Stimulated activated CD4-positive, alpha-beta T cell treated with anti-CD3 and anti-CD28 coated beads, TNF-alpha, amount 100 ng/mL, for 48 hours (primary cell): ENCODE measurements around the gene ARHGEF17.
A peak's percentile ranks its signal among the peaks of the same experiment; 100 is the strongest.

Experiments
- DNase-seq, 3 donors: peaks; one replicate each; pipeline ENCODE4 v3.0.0-alpha.2; 2020; ENCODE audit warnings: low read depth in 3 of 3

ARHGEF17 gene

GRCh38 chr11:73333173-73333572 is 25.1 kb downstream of the ARHGEF17 start:
- no peak for DNase-seq

DNA sequence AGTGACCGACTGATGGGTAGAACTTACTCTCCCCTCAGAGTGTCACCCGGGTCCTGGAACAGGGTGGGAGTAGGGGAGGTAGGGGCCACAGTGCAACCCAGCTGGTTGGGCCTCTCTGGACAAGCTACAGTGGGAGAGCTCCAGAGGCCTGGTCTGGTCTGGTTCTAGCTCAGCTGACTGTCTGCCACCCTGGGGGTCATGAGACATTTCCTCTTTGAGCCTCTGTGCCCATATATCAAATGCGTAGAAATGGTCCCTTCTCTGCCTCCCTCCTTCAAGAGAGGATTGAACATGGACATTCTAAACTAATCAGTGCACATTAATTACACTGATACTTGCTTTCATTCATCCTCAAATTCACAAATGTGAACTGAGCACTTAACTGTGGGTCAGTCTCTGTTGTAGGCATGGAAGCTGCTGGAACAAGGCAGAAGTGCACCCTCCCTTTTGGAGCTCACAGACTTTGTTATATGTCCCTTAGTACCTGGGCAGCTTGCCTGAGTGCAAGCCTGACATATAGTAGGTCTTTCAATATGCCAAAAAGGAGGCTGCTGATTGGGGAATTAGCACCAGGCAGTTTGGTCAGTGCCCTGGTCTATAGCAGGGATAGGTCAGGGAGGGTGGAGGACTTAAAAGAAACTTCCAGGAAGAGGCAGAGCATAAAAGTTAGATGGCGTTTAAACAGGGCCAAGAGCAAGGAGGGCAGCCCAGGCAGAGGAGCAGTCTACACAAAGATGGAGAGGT is 25.7 kb downstream of the ARHGEF17 start:
- no peak for DNase-seq

GRCh38 chr11:73334384-73335203 is 26.5 kb downstream of the ARHGEF17 start:
- no peak for DNase-seq

GRCh38 chr11:73335204-73335923 is 27.3 kb downstream of the ARHGEF17 start:
- DNase-seq = peak; percentile 55 to 67 (median 55)

DNA sequence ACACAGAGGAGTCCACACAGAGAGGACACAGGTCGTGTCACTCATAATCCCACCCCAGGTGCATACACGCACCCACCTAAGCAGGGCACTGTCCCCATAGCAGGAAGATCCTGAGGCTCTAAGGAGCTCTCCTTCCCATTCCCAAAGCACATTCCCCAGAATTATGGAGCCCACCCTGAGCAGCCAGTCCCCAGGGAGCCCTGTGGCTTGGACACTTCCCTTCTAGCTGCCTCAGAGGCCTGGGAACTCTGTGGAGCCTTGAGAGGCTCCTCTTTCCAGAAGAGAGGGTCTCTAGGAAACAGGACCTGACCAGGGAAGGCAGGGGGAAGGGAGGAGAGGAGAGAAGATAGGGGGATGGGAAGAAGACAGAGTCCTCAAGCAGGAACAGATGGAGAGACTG is 29.8 kb downstream of the ARHGEF17 start:
- DNase-seq = no peak

- DNase-seq = no peak
Measured at GRCh38 chr11:73338279-73338678, 30.2 kb downstream of the ARHGEF17 start.

DNA sequence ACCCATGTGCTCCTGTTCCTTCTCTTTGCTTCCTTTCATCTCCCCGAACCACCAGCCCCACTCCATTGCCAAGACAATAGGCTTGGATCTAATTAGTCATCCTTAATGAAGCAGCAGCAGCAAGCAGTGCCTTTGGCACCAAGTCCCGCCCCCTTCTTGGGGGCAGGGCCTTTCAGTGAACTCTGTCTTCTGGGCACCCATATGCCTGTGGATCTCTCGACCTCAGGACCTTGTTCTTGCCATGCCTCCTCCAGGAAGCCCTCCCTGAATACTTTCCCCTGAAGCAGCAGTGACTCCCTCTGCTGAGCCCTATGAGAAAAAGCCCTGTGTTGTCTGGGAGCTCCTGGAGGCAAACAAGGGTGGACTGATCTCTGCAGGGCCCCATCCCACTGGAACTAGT is 32.1 kb downstream of the ARHGEF17 start:
- no peak for DNase-seq

- DNase-seq = no peak
Measured at GRCh38 chr11:73342633-73343032, 34.6 kb downstream of the ARHGEF17 start.

DNA sequence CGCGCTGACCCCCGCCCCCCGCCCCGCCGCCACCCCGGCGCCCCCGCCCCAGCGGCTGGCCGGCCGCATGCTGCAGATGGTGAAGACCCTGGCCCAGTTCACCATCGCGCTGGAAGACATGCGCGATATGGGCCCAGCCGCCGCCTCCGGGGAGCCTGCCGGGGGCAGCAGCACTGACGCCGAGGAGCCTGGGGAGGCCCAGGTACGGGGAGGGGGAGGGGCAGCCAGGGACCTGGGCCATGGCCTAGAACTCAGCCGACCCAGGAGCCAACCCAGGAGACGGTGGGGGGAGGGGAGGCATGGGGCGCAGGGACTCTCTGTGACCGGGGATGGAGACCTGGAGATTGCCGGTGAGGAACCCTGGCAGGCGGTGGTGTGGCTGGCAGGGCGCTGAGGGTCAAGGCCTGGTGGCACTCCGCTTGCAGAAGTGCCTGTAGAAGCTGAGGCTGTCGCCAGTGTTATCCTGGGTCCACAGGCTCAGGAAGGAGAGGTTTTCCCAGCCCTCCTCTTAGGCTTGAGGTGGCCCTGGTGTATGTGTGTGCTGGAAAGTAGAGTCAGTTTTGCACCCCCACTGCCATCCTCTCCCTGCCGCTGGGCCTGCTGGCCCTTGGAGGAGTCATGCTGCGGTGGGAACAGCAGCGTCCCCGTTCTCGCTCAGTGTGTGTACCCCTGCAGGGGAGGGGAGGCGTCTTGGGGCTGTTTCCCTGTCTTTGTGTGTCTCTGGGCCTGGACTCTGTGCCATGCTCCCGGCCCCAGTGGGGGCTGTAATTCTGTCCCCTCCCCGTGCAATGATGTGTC is 35.2 kb downstream of the ARHGEF17 start:
- no peak for DNase-seq

DNA sequence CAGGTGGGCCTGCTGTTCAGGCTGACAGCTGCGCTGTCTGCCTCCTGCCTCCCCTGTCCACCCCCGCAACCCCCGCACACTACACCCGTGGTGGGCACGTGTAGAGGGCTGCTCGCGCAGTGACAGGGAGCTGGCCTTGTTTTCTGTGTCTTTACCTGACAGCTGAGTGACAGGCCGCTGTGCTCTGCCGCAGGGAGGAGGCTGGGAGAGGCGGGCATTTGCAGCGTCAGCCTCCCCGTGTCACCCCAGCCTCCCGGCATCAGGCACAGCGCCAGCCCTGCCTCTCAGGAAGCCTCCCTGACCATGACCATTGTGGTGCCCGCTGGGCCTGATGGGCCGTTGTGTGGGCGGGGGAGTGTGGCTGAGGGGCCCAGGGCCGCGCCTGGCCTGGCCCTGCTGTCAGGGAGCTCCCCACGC is 36.1 kb downstream of the ARHGEF17 start:
- no peak for DNase-seq

DNA sequence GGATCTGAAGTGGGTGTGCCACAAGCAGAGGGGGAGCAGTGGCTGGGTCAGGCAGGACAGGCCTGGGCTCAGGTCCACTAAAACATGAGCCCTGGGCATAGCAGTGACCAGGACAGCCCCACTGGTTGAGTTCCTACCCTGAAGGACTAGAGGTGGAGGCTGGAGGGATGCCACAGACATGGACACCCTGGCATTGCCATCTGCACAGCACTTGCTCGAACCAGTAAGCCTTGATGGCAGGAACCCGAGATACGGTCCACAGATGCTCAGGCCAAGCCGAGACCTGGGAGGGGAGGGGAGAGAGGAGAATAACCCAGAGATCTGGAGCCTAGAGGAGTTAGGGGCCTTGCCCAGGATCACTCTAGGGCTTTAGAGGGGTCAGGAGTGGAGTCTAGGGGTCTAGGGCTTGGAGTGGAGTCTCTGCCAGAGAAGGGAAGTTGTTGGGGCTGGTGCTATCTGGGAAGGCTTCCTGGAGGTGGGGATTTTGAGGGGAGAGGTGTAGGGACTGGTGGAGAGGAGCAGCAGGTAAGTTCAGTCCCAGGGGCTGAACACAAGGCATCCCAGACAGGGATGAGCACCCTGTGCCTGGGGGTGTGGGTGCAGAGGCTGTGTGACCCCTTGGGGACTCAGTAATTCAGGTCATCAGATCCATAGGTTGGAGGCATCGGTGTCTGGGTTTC is 37.5 kb downstream of the ARHGEF17 start:
- DNase-seq = no peak

DNA sequence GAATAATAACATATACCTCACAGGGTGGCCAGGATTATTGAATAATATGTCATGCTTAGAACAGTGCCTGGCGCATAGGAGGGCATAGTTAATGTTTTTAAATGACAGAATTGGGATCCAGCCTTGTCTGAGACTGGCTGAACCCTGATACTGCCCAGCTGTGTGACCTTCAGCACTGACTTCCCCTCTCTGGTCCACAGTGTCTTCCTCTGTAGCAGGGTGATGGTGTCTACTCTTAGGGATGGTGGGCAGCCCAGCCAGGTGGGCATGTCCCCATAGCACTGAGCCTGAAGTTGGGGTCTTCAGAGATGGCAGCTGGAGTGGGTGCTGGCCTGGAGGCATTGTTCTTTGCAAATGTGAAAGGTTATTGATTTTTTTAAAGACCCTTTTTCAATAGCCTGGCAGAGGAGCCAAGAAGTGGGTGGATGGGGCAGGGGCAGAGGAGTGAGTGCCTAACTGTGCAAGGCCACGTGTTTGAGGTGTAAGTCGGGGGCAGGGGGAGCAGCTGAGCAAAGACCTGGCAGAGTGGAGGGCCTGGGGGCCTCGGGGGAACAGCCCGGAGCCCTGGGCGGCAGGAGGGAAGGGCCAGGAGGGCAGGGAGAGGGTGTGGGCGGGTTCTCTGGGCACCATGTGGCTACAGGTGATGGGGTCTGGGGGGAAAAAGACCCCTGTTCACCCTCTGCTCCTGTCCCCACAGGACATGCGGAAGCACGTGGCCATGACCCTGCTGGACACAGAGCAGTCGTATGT is 38.3 kb downstream of the ARHGEF17 start:
- no peak for DNase-seq

DNA sequence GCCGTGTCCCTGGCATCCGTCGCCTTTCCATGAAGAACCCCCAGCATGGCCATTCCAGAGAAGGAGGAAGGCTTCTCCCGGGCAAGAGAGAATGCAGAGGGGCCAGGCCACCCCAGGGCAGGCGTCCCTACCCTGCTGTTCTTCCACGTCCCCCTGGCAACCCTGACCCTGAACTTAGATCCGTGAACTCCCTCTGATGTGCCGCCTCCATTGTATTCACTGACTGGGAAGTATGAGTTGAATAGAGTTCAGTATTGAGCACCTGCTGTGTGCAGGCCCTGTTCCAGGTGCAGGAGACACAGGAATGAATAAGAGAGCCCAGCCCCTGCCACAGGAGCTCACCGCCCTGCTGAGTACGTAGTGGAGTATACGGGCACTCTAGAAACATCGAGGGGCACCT is 39.0 kb downstream of the ARHGEF17 start:
- no peak for DNase-seq

GRCh38 chr11:73348838-73349237 is 40.8 kb downstream of the ARHGEF17 start:
- DNase-seq = no peak

DNA sequence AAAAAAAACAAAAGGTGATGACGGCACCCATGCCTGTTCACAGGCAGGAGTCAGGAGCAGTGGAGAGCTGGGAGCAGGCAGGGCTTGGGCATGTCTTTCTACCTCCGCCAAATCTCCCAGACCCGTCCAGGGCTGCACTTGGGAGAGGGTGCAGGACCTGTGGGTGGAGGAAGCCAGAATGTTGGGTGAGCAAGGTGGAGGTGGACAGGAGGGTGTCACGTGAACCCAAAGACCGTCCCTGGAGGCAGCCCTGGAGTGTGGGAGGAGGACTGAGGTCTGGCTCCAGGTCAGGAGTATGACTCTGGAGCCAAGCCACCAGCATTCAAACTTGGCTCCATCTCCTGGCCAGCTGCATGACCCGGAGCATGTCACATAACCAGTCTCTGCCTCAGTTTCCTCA is 41.6 kb downstream of the ARHGEF17 start:
- no peak for DNase-seq

- peak; percentile 27 to 41 (median 31) for DNase-seq
Measured at GRCh38 chr11:73350908-73351636, 43.0 kb downstream of the ARHGEF17 start.

DNA sequence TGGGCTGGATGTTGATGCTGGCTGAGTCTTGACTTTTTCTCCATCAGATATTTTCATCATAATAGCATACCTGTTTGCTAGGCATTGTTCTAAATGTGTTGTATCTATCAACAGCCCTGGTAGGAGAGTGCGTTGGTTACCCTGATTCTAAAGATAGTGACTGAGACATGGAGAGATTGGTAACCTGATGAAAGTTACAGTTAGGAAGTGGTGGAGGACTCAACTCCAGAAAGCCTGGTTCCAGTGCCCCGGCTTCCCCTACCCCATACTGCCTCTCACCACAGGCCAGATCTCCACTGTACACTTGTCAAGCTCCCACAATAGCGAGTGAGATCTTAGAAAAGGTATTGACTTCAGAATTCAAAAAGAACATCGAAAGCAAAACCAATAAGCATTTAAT is 45.3 kb downstream of the ARHGEF17 start:
- no peak for DNase-seq

DNA sequence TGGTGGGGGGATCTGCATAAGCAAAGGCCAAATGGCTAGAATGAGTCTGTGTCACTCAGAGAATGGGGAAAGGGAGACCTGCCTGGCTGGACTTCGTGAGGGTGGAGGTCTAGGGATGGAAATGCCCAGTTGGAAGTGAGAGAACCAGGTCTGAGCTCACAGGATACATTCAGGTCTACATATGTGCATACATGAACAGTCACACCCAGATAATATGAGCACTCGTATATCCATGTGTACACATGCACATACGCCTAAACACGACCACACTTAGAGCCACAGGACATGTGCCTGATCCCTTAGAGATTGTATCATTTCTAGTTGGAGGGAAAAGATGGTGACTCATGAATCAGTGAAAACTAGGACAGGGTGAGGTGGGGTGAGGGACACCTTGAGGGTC is 47.0 kb downstream of the ARHGEF17 start:
- no peak for DNase-seq

GRCh38 chr11:73356979-73357860 is 49.1 kb downstream of the ARHGEF17 start:
- no peak for DNase-seq
